IPS-NIHi11 (cell line): ENCODE results near the gene CCDC160.
"Not testable (repeated sequence)": the region's sequence is repeated elsewhere in the genome, so short reads cannot be mapped to it uniquely, and the experiment has no call there.

Experiments used
- DNase-seq: peaks from one replicate; pipeline ENCODE4 v3.0.0; 2012; ENCODE audit warnings: mixed read lengths, low spot score

CCDC160 gene

GRCh38 chrX:134236626-134237614 is at the start of gene CCDC160:
Gene CCDC160, plus strand, starts transcription at chrX:134237182. Its CDS starts 7,619 bp downstream, at chrX:134244801.
- peak; percentile 79 for DNase-seq

GRCh38 chrX:134191281-134191680 is 45.7 kb upstream of the CCDC160 start:
- no peak for DNase-seq

DNA sequence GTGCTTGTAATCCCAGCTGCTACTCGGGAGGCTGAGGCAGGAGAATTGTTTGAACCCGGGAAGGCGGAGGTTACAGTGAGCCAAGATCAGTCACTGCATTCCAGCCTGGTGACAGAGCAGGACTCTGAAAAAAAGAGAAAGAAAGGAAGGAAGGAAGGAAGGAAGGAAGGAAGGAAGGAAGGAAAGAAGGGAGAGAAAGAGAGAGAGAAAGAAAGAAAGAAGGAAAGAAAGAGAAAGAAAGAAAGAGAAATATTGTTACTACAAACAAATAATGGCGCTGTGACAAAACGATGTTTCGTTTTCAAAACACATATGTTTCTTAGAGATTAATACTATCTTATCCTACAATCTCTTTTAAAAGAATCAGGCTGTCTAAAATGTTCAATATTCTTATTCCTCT is 42.1 kb upstream of the CCDC160 start:
- DNase-seq = no peak

- peak; percentile 5 for DNase-seq
Observed at GRCh38 chrX:134202561-134202960, 34.4 kb upstream of the CCDC160 start.

- no peak for DNase-seq
Observed at GRCh38 chrX:134206221-134206620, 30.8 kb upstream of the CCDC160 start.

- DNase-seq = no peak
Observed at GRCh38 chrX:134210465-134210864, 26.5 kb upstream of the CCDC160 start.

DNA sequence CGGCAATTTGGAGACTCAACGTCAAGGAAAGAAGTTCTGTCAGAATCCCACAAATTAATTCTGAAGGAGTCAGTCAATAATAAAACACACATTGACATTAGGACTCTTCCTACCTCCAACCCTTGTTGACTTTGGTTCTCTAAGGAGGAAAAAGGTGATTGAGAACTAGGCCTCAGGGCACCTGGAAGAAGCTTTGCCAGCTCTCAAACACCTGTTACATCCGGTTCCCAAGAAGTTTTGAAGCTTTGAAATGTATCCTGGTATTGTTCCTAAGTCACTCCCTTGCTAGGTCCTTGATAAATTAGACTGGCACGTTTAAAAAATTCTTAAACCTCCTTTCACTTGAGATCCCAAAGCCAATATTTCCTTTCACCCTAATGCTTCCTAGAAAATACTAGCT is 1.7 kb upstream of the CCDC160 start:
- DNase-seq = no peak

- DNase-seq = not testable (repeated sequence)
Observed at GRCh38 chrX:134238144-134238543, 1.2 kb downstream of the CCDC160 start.

DNA sequence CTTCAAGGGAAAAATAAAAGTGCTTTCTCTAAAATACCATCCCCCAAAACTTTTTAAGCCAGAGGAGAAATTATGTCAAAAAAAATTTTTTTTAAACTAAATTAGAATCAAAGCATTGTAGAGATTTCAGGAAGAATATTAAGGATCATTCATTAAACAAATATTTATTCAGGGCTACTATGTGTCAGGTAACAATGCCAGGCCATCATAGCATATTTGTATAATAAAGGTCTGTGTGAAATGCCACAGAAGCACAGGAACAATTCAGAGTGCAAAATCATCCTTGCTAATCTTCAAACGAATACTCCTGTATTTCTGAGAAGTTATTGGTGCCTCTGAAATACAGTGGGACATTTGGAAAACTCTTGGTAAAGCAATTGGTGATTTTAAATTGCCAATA is 2.0 kb downstream of the CCDC160 start:
- no peak for DNase-seq

- no peak for DNase-seq
Observed at GRCh38 chrX:134240209-134240608, 3.2 kb downstream of the CCDC160 start.

GRCh38 chrX:134241960-134242619 is 5.1 kb downstream of the CCDC160 start:
- DNase-seq = no peak

- DNase-seq = no peak
Observed at GRCh38 chrX:134244043-134244442, 7.1 kb downstream of the CCDC160 start.

GRCh38 chrX:134246282-134246681 is 9.3 kb downstream of the CCDC160 start:
- no peak for DNase-seq

- no peak for DNase-seq
Observed at GRCh38 chrX:134247492-134247891, 10.5 kb downstream of the CCDC160 start.

- no peak for DNase-seq
Observed at GRCh38 chrX:134249241-134249640, 12.3 kb downstream of the CCDC160 start.

GRCh38 chrX:134251241-134251640 is 14.3 kb downstream of the CCDC160 start:
- no peak for DNase-seq

DNA sequence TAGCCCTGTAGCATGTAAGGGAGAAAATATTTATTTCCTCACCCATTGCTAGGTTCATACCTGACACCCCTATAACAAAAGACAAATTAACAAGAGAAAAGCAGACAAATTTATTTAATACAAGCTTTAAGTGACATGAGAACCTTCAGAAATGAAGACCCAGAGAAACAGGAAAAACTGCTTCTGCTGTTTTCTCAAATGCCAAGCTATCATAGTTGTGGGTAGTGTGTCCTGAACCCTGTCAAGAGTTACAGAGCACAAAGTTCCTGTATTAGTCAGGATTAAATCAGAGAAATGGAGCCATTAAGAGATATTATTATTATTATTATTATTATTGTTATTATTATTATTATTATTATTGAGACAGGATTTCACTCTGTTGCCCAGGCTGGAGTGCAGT is 17.5 kb downstream of the CCDC160 start:
- no peak for DNase-seq

DNA sequence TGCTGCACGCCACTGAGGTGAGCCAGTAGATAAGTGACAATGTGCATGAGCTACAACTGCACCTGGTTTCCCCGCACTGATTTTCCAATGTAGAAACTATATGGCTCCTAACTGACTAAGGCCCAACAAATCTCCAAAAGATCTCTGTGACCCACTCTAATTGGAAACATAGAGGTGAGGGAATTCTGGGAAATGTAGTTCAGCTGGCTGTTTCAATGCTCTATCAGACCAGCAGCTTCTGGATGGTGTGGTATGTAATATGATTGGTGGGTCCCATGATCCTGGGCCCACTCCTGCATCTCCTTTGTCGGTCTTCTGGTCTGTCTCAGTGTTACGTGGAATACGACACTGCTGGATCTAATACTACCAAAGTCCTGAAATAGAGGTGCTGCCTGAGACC is 18.6 kb downstream of the CCDC160 start:
- no peak for DNase-seq

DNA sequence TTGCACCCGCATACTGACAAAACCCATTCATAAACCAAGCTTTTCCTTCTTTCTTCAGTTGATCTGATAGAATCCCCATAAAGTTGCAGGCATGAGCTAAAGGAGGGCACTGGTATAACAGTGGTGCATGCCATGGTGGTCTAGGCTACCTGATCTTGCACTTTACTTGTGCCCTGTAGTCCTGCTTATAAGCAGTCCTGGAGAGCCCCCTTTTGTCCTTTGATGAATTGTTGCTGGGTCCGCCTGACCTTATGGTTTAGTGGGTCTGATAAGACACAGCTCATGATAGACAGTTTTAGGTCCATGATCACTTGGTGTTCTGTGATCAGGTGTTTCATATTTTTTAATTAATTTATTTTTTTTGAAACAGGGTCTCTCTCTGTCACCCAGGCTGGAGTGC is 19.7 kb downstream of the CCDC160 start:
- DNase-seq = no peak

DNA sequence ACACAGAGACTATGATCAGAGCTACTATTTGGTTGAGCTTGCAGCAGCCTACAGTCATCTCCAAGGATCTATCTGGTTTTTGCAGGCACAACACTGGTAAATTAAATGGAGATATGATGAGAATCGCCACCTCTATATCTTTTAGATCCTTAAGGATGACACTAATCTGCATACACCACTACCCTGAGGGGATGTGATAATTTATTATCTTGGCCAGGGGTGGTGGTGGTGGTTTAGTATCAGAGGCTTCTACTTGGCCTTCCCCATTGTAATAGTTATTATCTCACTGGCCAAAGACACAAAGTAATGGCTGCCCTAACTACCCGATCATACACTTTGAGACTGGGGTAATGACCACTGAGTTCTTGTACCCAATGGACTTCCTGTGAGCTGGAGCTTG is 21.2 kb downstream of the CCDC160 start:
- no peak for DNase-seq

- DNase-seq = not testable (repeated sequence)
Observed at GRCh38 chrX:134285934-134286333, 49.0 kb downstream of the CCDC160 start.

GRCh38 chrX:134287346-134287745 is 50.4 kb downstream of the CCDC160 start:
- DNase-seq = no peak

GRCh38 chrX:134294548-134294947 is 57.6 kb downstream of the CCDC160 start:
- peak; percentile 4 for DNase-seq
